CD14-positive monocyte (primary cell): ENCODE measurements around the gene PHF21B. TPM values are rescaled to one million over a fixed set of nuclear protein-coding genes. Genes with fewer than 3 reads are reported as not detected.

ENCODE experiments used
- DNase-seq, 3 donors: peaks; one replicate each; pipeline ENCODE4 v3.0.0-alpha.2; 2011 to 2022
- H2AFZ ChIP-seq: 2 replicates; pipeline ENCODE4 v1.6.0; 2012; ENCODE audit warnings: mild to moderate bottlenecking, low read depth, low read length, inconsistent platforms; ENCODE audit not compliant: insufficient read depth, poor library complexity, severe bottlenecking
- H3K27ac ChIP-seq, 2 donors: 1 replicate in 1 of 2; 2 replicates in 1 of 2; pipeline ENCODE4 v1.5.1; 2012 to 2013; ENCODE audit warnings: low read length in 2 of 2, control low read depth in 1 of 2, inconsistent platforms in 1 of 2, low read depth in 1 of 2, mild to moderate bottlenecking in 1 of 2
- H3K27me3 ChIP-seq, 2 donors: one replicate each; pipeline versions ENCODE4 v1.6.0 to v1.6.1; 2011 to 2013; ENCODE audit warnings: low read length in 2 of 2; ENCODE audit not compliant: control insufficient read depth in 2 of 2, insufficient read depth in 2 of 2
- H3K36me3 ChIP-seq, 2 donors: replicated peaks in 1 of 2; 1 replicate in 1 of 2; 2 replicates in 1 of 2; pipeline versions ENCODE4 v1.5.1 to v1.6.1; 2012 to 2013; ENCODE audit warnings: low read length in 2 of 2, control low read depth in 1 of 2, inconsistent platforms in 1 of 2, mild to moderate bottlenecking in 1 of 2; ENCODE audit not compliant: insufficient read depth in 2 of 2, control insufficient read depth in 1 of 2
- H3K4me1 ChIP-seq, 2 donors: 1 replicate in 1 of 2; 2 replicates in 1 of 2; pipeline versions ENCODE4 v1.5.1 to v1.6.1; 2012 to 2013; ENCODE audit warnings: low read length in 2 of 2, control low read depth in 1 of 2, inconsistent platforms in 1 of 2, mild to moderate bottlenecking in 1 of 2, moderate library complexity in 1 of 2; ENCODE audit not compliant: insufficient read depth in 2 of 2, control insufficient read depth in 1 of 2
- H3K4me2 ChIP-seq: replicated peaks from 2 replicates; pipeline ENCODE3; 2012; ENCODE audit warnings: low read length, moderate library complexity, mild to moderate bottlenecking; ENCODE audit not compliant: poor library complexity, severe bottlenecking; ENCODE audit errors: extremely low read depth
- H3K4me3 ChIP-seq, 3 experiments: fragments of 200-600 bp in 1 of 3; sonication (generic) in 1 of 3; replicated peaks in 1 of 3; 1 replicate in 2 of 3; 2 replicates in 1 of 3; pipeline ENCODE4 v1.5.1; 2011 to 2013; ENCODE audit warnings: low read length in 3 of 3, mild to moderate bottlenecking in 3 of 3, control low read depth in 2 of 3, low read depth in 2 of 3, inconsistent platforms in 1 of 3, moderate library complexity in 1 of 3
- H3K79me2 ChIP-seq: 2 replicates; pipeline ENCODE4 v1.6.0; 2012; ENCODE audit warnings: mild to moderate bottlenecking, control low read depth, inconsistent platforms, low read length, moderate library complexity; ENCODE audit not compliant: insufficient read depth
- H3K9ac ChIP-seq: 2 replicates; pipeline ENCODE4 v1.6.0; 2017; ENCODE audit warnings: low read length, mild to moderate bottlenecking; ENCODE audit not compliant: insufficient read depth, poor library complexity, severe bottlenecking
- H3K9me3 ChIP-seq, 2 donors: replicated peaks in 1 of 2; 1 replicate in 1 of 2; 2 replicates in 1 of 2; pipeline versions ENCODE4 v1.5.1 to v1.6.1; 2012 to 2013; ENCODE audit warnings: low read length in 2 of 2, control low read depth in 1 of 2; ENCODE audit not compliant: control insufficient read depth in 1 of 2, insufficient read depth in 1 of 2
- H4K20me1 ChIP-seq: 2 replicates; pipeline ENCODE4 v1.6.0; 2012; ENCODE audit warnings: mild to moderate bottlenecking, low read length, control low read depth, moderate library complexity; ENCODE audit not compliant: insufficient read depth
- H3K27ac Mint-ChIP-seq, 7 donors: one replicate each; pipeline ENCODE4 v1.8.0; 2020; ENCODE audit warnings: mild to moderate bottlenecking in 7 of 7, mixed read lengths in 7 of 7, moderate library complexity in 6 of 7, inconsistent platforms in 2 of 7
- H3K27me3 Mint-ChIP-seq, 3 donors: one replicate each; pipeline ENCODE4 v1.8.0; 2021 to 2022; ENCODE audit warnings: low read depth in 3 of 3, mild to moderate bottlenecking in 3 of 3, mixed read lengths in 3 of 3, moderate library complexity in 3 of 3, inconsistent platforms in 1 of 3
- H3K36me3 Mint-ChIP-seq, 2 donors: one replicate each; pipeline ENCODE4 v1.8.0; 2020; ENCODE audit warnings: mixed read lengths in 2 of 2, inconsistent platforms in 1 of 2, mild to moderate bottlenecking in 1 of 2
- H3K4me1 Mint-ChIP-seq: one replicate; pipeline ENCODE4 v1.8.0; 2020; ENCODE audit warnings: mild to moderate bottlenecking, mixed read lengths
- H3K4me3 Mint-ChIP-seq, 2 donors: one replicate each; pipeline ENCODE4 v1.8.0; 2020; ENCODE audit warnings: mild to moderate bottlenecking in 2 of 2, mixed read lengths in 2 of 2, moderate library complexity in 1 of 2
- H3K9me3 Mint-ChIP-seq, 7 donors: one replicate each; pipeline ENCODE4 v1.8.0; 2020 to 2022; ENCODE audit warnings: mixed read lengths in 7 of 7, mild to moderate bottlenecking in 6 of 7, moderate library complexity in 6 of 7, inconsistent platforms in 2 of 7
- CTCF ChIP-seq: fragments of 200-600 bp; IDR thresholded peaks from one replicate; pipeline ENCODE4 v1.8.0; 2022; ENCODE audit warnings: antibody characterized with exemption, mild to moderate bottlenecking
- WGBS: methylation state at CpG from one replicate; pipeline ENCODE4 v1.1.5; 2013; ENCODE audit warnings: missing lambda C conversion rate; ENCODE audit not compliant: insufficient coverage; 5-methylcytosine and 5-hydroxymethylcytosine counted together
- intact Hi-C, 2 donors: fragments of 100-400 bp; cut with micrococcal nuclease; formaldehyde crosslinking; loops; one replicate each; pipeline versions ENCODE4 v1.15.0 to v1.15.1; 2023
- polyA plus RNA-seq, 3 donors: library from polyadenylated mRNA; depleted of rRNA in 1 of 3; unstranded in 2 of 3; stranded (reverse) in 1 of 3; fragments of 300-500 nt in 2 of 3; fragments of >200 nt in 1 of 3; fragmentation: Illumina TruSeq in 2 of 3; gene quantifications; 1 replicate in 2 of 3; 2 replicates in 1 of 3; pipeline ENCODE4 v1.2.3, GENCODE V29; 2012 to 2021

The PHF21B gene
- polyA plus RNA-seq, 3 donors: not detected

GRCh38 chr22:44845796-44846720, 163.7 kb downstream of the PHF21B start:
- TF ChIP-seq CTCF: no peak
- WGBS: 90% methylated on average over 21 of the region's 25 CpGs
- H3K4me1 Mint-ChIP-seq: no peaks in the 10 kb centered on the region

GRCh38 chr22:44845191-44845590, 164.6 kb downstream of the PHF21B start:
- Mint-ChIP-seq H3K9me3 (peaks cover 3 to 19% (median 15%) of the 10 kb centered on the region in 7 donors), H3K27me3 (peaks cover 2 to 7% (median 3%) of the 10 kb centered on the region in 3 donors), H3K36me3 (no peaks in the 10 kb centered on the region), H3K4me1 (no peaks in the 10 kb centered on the region), H3K4me3 (no peak overlapping the region), H3K27ac (no peak overlapping the region)
- peaks cover 0 to 13% of the 10 kb centered on the region in 2 donors for H3K9me3 ChIP-seq
- H3K4me2 ChIP-seq: no peak overlapping the region
- TF ChIP-seq CTCF: no peak
- WGBS: 90% methylated on average over 7 of the region's 8 CpGs
- intact Hi-C loops: no loop called here
- no peak overlapping the region for H3K4me3 ChIP-seq
- no peaks in the 10 kb centered on the region for H3K36me3 ChIP-seq
- no peaks in the 10 kb centered on the region for H3K79me2 ChIP-seq
- DNase-seq: no peak
- no peak overlapping the region for H2AFZ ChIP-seq
- no peak overlapping the region for H3K9ac ChIP-seq
- H4K20me1 ChIP-seq: no peaks in the 10 kb centered on the region
- no peaks in the 10 kb centered on the region for H3K27me3 ChIP-seq
- no peaks in the 10 kb centered on the region for H3K4me1 ChIP-seq
- H3K27ac ChIP-seq: no peak overlapping the region

More at GRCh38 chr22:44845796-44846720, 163.7 kb downstream of the PHF21B start:
- H2AFZ ChIP-seq: no peak overlapping the region
- no peaks in the 10 kb centered on the region for H3K36me3 ChIP-seq
- peaks cover 0 to 13% of the 10 kb centered on the region in 2 donors for H3K9me3 ChIP-seq
- no peak for DNase-seq
- no peaks in the 10 kb centered on the region for H3K27me3 ChIP-seq
- H3K27me3 Mint-ChIP-seq: no peaks in the 10 kb centered on the region
- H3K4me2 ChIP-seq: no peak overlapping the region
- H3K79me2 ChIP-seq: no peaks in the 10 kb centered on the region
- H3K4me3 Mint-ChIP-seq: no peak overlapping the region
- H3K36me3 Mint-ChIP-seq: no peaks in the 10 kb centered on the region
- intact Hi-C loops: no loop called here
- H3K9me3 Mint-ChIP-seq: peaks cover 3 to 19% (median 15%) of the 10 kb centered on the region in 7 donors
- no peaks in the 10 kb centered on the region for H3K4me1 ChIP-seq
- H3K27ac ChIP-seq: no peak overlapping the region
- no peak overlapping the region for H3K27ac Mint-ChIP-seq
- no peaks in the 10 kb centered on the region for H4K20me1 ChIP-seq
- H3K9ac ChIP-seq: no peak overlapping the region
- no peak overlapping the region for H3K4me3 ChIP-seq
